ENCODE data around the gene COPA. TPM values are rescaled to one million over a fixed set of nuclear protein-coding genes. Genes with fewer than 3 reads are reported as not detected.
"Not testable (repeated sequence)": the region's sequence is repeated elsewhere in the genome, so short reads cannot be mapped to it uniquely, and the experiment has no call there.

COPA gene
- polyA plus RNA-seq (2013, experiment 1 of 2), result 58.9 TPM
- 60.0 TPM for polyA plus RNA-seq (2013, experiment 2 of 2)

GRCh38 chr1:160342953-160343869 is at the start of gene COPA, which contains the start of gene NCSTN:
COPA (minus strand) TSS chr1:160343250; CDS start chr1:160343170, 80 bp downstream.
NCSTN (plus strand) TSS chr1:160343383; CDS start chr1:160343397, 14 bp downstream.
- H3K36me3 ChIP-seq (replicated peaks in 1 of 2; ENCODE audit: control insufficient read depth in 2 of 2, insufficient read depth in 2 of 2, low read length in 2 of 2), result peaks cover 11 to 68% of the 10 kb centered on the region in 2 donors
- H3K9ac ChIP-seq (ENCODE audit: low read depth, low read length, poor library complexity), result peak within 1 kb of the TSS; percentile 93
- peak within 1 kb of the TSS; percentile 92 for H2AFZ ChIP-seq (ENCODE audit: low read length)
- H2AK5ac ChIP-seq (ENCODE audit: low read depth, low read length), result peak within 1 kb of the TSS; percentile 82
- WGBS, 2 donors (ENCODE audit: extremely low coverage in 2 of 2, insufficient read length in 2 of 2, insufficient replicate concordance in 1 of 2), result no CpG with 5 or more reads among the region's 58 CpGs
- no peaks in the 10 kb centered on the region for H3K27me3 ChIP-seq (ENCODE audit: control insufficient read depth in 3 of 3, insufficient read depth in 3 of 3, low read depth in 1 of 3, low read length in 3 of 3)
- H4K8ac ChIP-seq (ENCODE audit: low read depth, low read length), result peak within 1 kb of the TSS; percentile 53
- no peaks in the 10 kb centered on the region for H3K9me3 ChIP-seq (replicated peaks in 1 of 2; ENCODE audit: control insufficient read depth in 2 of 2, insufficient read depth in 1 of 2, low read depth in 1 of 2, low read length in 2 of 2)
- peaks cover 4 to 7% of the 10 kb centered on the region in 2 donors for H3K4me1 ChIP-seq (ENCODE audit: control insufficient read depth in 2 of 2, insufficient read depth in 1 of 2, low read depth in 1 of 2, low read length in 2 of 2)
- H3K23ac ChIP-seq (ENCODE audit: low read depth, low read length, poor library complexity), result peak within 1 kb of the TSS; percentile 50
- H3K14ac ChIP-seq (ENCODE audit: low read length), result peak within 1 kb of the TSS; percentile 56
- H2BK12ac ChIP-seq (ENCODE audit: low read length), result no peak within 1 kb of the TSS
- peak; percentile 91 for DNase-seq (ENCODE audit: low spot score)
- no peak within 1 kb of the TSS for H3K4ac ChIP-seq (ENCODE audit: low read length)
- peak within 1 kb of the TSS; percentile 75 for H2BK5ac ChIP-seq (ENCODE audit: low read length)
- H3K4me3 ChIP-seq (ENCODE audit: low read length in 2 of 2), result peak within 1 kb of the TSS; percentile 86 to 89
- no peak within 1 kb of the TSS for H3K27ac ChIP-seq (replicated peaks; ENCODE audit: low read length)
- no peak within 1 kb of the TSS for H2BK120ac ChIP-seq (ENCODE audit: low read depth, low read length)
- H3K18ac ChIP-seq (ENCODE audit: low read length), result peak within 1 kb of the TSS; percentile 94
- no peak within 1 kb of the TSS for H4K91ac ChIP-seq (ENCODE audit: low read depth, low read length, poor library complexity)
- H3K79me1 ChIP-seq (ENCODE audit: low read depth, low read length), result peaks cover 5% of the 10 kb centered on the region
- H2BK15ac ChIP-seq (ENCODE audit: low read length), result no peak within 1 kb of the TSS
- H3K4me2 ChIP-seq (ENCODE audit: insufficient read depth, low read length, poor library complexity, severe bottlenecking), result peak within 1 kb of the TSS; percentile 89

GRCh38 chr1:160388406-160388805 is 45.4 kb upstream of the COPA start:
- not testable (repeated sequence) for H3K4me3 ChIP-seq (ENCODE audit: low read length in 2 of 2); H3K79me1 ChIP-seq (ENCODE audit: low read depth, low read length); H2BK12ac ChIP-seq (ENCODE audit: low read length); H3K27me3 ChIP-seq (ENCODE audit: control insufficient read depth in 3 of 3, insufficient read depth in 3 of 3, low read depth in 1 of 3, low read length in 3 of 3); H3K9me3 ChIP-seq (replicated peaks in 1 of 2; ENCODE audit: control insufficient read depth in 2 of 2, insufficient read depth in 1 of 2, low read depth in 1 of 2, low read length in 2 of 2); H3K18ac ChIP-seq (ENCODE audit: low read length); DNase-seq (ENCODE audit: low spot score); H3K23ac ChIP-seq (ENCODE audit: low read depth, low read length, poor library complexity); H2BK5ac ChIP-seq (ENCODE audit: low read length); H4K8ac ChIP-seq (ENCODE audit: low read depth, low read length); H3K4me1 ChIP-seq (ENCODE audit: control insufficient read depth in 2 of 2, insufficient read depth in 1 of 2, low read depth in 1 of 2, low read length in 2 of 2); H3K14ac ChIP-seq (ENCODE audit: low read length); H3K9ac ChIP-seq (ENCODE audit: low read depth, low read length, poor library complexity); H3K4me2 ChIP-seq (ENCODE audit: insufficient read depth, low read length, poor library complexity, severe bottlenecking); H2BK120ac ChIP-seq (ENCODE audit: low read depth, low read length); H3K4ac ChIP-seq (ENCODE audit: low read length); H2AFZ ChIP-seq (ENCODE audit: low read length); H3K27ac ChIP-seq (replicated peaks; ENCODE audit: low read length); H3K36me3 ChIP-seq (replicated peaks in 1 of 2; ENCODE audit: control insufficient read depth in 2 of 2, insufficient read depth in 2 of 2, low read length in 2 of 2); H4K91ac ChIP-seq (ENCODE audit: low read depth, low read length, poor library complexity); H2BK15ac ChIP-seq (ENCODE audit: low read length); H2AK5ac ChIP-seq (ENCODE audit: low read depth, low read length)
- WGBS, 2 donors (ENCODE audit: extremely low coverage in 2 of 2, insufficient read length in 2 of 2, insufficient replicate concordance in 1 of 2), result no CpG with 5 or more reads among the region's 4 CpGs

- not testable (repeated sequence) for H3K79me1 ChIP-seq (ENCODE audit: low read depth, low read length); H3K18ac ChIP-seq (ENCODE audit: low read length); H2BK15ac ChIP-seq (ENCODE audit: low read length); H3K4me1 ChIP-seq (ENCODE audit: control insufficient read depth in 2 of 2, insufficient read depth in 1 of 2, low read depth in 1 of 2, low read length in 2 of 2); H3K4me2 ChIP-seq (ENCODE audit: insufficient read depth, low read length, poor library complexity, severe bottlenecking); H3K36me3 ChIP-seq (replicated peaks in 1 of 2; ENCODE audit: control insufficient read depth in 2 of 2, insufficient read depth in 2 of 2, low read length in 2 of 2); H2BK5ac ChIP-seq (ENCODE audit: low read length); H3K23ac ChIP-seq (ENCODE audit: low read depth, low read length, poor library complexity); DNase-seq (ENCODE audit: low spot score); H3K9me3 ChIP-seq (replicated peaks in 1 of 2; ENCODE audit: control insufficient read depth in 2 of 2, insufficient read depth in 1 of 2, low read depth in 1 of 2, low read length in 2 of 2); H2BK120ac ChIP-seq (ENCODE audit: low read depth, low read length); H2AK5ac ChIP-seq (ENCODE audit: low read depth, low read length); H3K14ac ChIP-seq (ENCODE audit: low read length); H2AFZ ChIP-seq (ENCODE audit: low read length); H4K91ac ChIP-seq (ENCODE audit: low read depth, low read length, poor library complexity); H3K4me3 ChIP-seq (ENCODE audit: low read length in 2 of 2); H3K27ac ChIP-seq (replicated peaks; ENCODE audit: low read length); H3K4ac ChIP-seq (ENCODE audit: low read length); H3K27me3 ChIP-seq (ENCODE audit: control insufficient read depth in 3 of 3, insufficient read depth in 3 of 3, low read depth in 1 of 3, low read length in 3 of 3); H2BK12ac ChIP-seq (ENCODE audit: low read length); H4K8ac ChIP-seq (ENCODE audit: low read depth, low read length); H3K9ac ChIP-seq (ENCODE audit: low read depth, low read length, poor library complexity)
- WGBS, 2 donors (ENCODE audit: extremely low coverage in 2 of 2, insufficient read length in 2 of 2, insufficient replicate concordance in 1 of 2), result no CpG with 5 or more reads among the region's 2 CpGs
These were observed 41.8 kb upstream of the COPA start for GRCh38 chr1:160384812-160385211.

- no peak overlapping the region for H4K91ac ChIP-seq (ENCODE audit: low read depth, low read length, poor library complexity)
- no peaks in the 10 kb centered on the region for H3K27me3 ChIP-seq (ENCODE audit: control insufficient read depth in 3 of 3, insufficient read depth in 3 of 3, low read depth in 1 of 3, low read length in 3 of 3)
- H3K23ac ChIP-seq (ENCODE audit: low read depth, low read length, poor library complexity), result no peak overlapping the region
- H3K4me1 ChIP-seq (ENCODE audit: control insufficient read depth in 2 of 2, insufficient read depth in 1 of 2, low read depth in 1 of 2, low read length in 2 of 2), result peaks cover 21 to 26% of the 10 kb centered on the region in 2 donors
- no peak overlapping the region for H3K18ac ChIP-seq (ENCODE audit: low read length)
- H3K4ac ChIP-seq (ENCODE audit: low read length), result no peak overlapping the region
- no peak overlapping the region for H3K27ac ChIP-seq (replicated peaks; ENCODE audit: low read length)
- no peak for DNase-seq (ENCODE audit: low spot score)
- H3K36me3 ChIP-seq (replicated peaks in 1 of 2; ENCODE audit: control insufficient read depth in 2 of 2, insufficient read depth in 2 of 2, low read length in 2 of 2), result no peaks in the 10 kb centered on the region
- H3K9me3 ChIP-seq (replicated peaks in 1 of 2; ENCODE audit: control insufficient read depth in 2 of 2, insufficient read depth in 1 of 2, low read depth in 1 of 2, low read length in 2 of 2), result no peaks in the 10 kb centered on the region
- no CpG with 5 or more reads among the region's 7 CpGs for WGBS, 2 donors (ENCODE audit: extremely low coverage in 2 of 2, insufficient read length in 2 of 2, insufficient replicate concordance in 1 of 2)
- H3K4me2 ChIP-seq (ENCODE audit: insufficient read depth, low read length, poor library complexity, severe bottlenecking), result no peak overlapping the region
- H2BK5ac ChIP-seq (ENCODE audit: low read length), result no peak overlapping the region
- H2BK12ac ChIP-seq (ENCODE audit: low read length), result no peak overlapping the region
- H2AK5ac ChIP-seq (ENCODE audit: low read depth, low read length), result no peak overlapping the region
- H2BK120ac ChIP-seq (ENCODE audit: low read depth, low read length), result no peak overlapping the region
- no peak overlapping the region for H3K14ac ChIP-seq (ENCODE audit: low read length)
- peak overlapping the region; percentile 1 for H2BK15ac ChIP-seq (ENCODE audit: low read length)
- no peaks in the 10 kb centered on the region for H3K79me1 ChIP-seq (ENCODE audit: low read depth, low read length)
- H4K8ac ChIP-seq (ENCODE audit: low read depth, low read length), result no peak overlapping the region
- peak overlapping the region; percentile 25 for H2AFZ ChIP-seq (ENCODE audit: low read length)
- H3K4me3 ChIP-seq (ENCODE audit: low read length in 2 of 2), result no peak overlapping the region
- H3K9ac ChIP-seq (ENCODE audit: low read depth, low read length, poor library complexity), result no peak overlapping the region
These were observed 34.6 kb upstream of the COPA start for GRCh38 chr1:160377585-160378206.

Measured in neuronal stem cell (in vitro differentiated cells).